ENCODE results near the gene SGIP1.

SGIP1 gene

GRCh38 chr1:66525086-66525485 is 8.9 kb upstream of the SGIP1 start:
- no peak for DNase-seq

GRCh38 chr1:66526036-66526435 is 7.9 kb upstream of the SGIP1 start:
- no peak for DNase-seq

- DNase-seq: no peak
Observed at GRCh38 chr1:66526991-66527390, 7.0 kb upstream of the SGIP1 start.

DNA sequence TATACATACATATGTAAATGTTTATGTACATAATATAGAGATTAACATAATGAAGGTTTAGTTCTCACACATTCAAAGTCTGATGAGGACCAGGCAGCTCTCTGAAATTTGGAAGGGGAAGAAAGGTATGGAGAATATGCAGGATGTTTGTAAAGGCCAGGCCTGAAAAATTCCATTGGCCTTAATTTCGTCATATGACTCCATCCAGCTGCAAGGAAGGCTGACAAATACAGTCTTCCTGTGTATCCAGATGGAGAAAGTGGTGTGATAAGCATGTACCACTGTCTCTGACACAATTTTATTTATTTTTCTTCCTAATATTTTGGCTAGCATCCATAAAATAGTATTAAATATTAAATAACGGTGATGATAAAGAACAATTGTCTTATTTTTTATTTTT is 6.3 kb upstream of the SGIP1 start:
- DNase-seq: no peak

DNA sequence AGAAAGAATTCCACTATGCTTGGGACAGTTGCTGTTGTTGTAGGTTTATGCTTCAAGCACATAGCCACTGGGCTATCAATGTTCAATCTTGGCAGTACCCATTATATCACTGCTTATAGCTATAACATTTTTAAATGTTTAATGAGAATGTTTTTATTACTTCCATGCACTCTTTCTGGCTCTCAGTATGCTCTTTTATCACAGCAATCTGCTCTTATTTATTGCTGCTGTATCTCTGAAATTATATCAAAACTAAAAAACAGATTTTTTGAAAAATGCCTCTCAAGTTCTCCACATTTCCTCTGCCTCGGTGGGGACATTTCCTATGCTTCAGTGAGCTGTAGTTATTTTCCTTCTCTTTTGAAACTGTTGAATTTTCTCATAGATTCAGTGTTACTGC is 5.4 kb upstream of the SGIP1 start:
- no peak for DNase-seq

DNA sequence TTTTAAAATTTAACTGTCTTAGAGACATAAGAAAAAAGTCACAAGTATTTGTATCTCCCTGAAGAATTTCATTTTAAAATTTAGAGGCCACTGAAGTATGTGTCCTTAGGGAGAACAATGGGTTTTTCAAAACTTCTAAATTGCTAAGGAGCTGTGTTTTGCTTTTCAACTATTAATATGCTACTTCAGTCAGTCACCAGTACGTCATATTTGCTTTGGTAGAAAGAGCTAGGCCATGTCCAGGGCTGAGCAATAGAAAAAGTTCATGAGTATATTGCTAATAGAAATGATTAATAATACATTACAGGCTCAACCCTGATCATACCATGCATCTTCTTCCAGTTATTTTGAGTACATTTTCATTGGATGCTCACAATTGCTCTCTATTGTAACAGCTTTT is 1.7 kb upstream of the SGIP1 start:
- no peak for DNase-seq

GRCh38 chr1:66532798-66533783 is 862 bp upstream of the SGIP1 start:
- DNase-seq: peak; percentile 64

GRCh38 chr1:66535061-66535460 is 1.1 kb downstream of the SGIP1 start:
- no peak for DNase-seq

DNA sequence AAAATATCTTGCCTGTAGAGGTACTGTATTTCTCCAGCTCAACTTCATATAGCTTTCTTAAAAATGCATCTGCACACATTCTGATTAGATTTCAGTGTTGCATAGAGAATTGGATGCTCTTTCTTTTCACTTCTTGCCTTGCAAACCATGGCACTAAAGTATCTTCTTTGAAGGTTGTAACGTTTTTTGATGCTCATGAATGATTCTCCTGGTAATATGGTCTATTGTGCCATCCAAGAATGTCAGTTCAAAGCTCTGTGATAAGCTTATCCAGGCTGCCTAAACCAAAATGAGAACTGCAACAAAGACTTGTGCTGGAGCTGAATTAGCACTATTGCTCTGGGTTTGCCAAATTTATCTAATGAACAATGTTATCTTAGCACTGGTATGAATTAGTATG is 1.9 kb downstream of the SGIP1 start:
- no peak for DNase-seq

DNA sequence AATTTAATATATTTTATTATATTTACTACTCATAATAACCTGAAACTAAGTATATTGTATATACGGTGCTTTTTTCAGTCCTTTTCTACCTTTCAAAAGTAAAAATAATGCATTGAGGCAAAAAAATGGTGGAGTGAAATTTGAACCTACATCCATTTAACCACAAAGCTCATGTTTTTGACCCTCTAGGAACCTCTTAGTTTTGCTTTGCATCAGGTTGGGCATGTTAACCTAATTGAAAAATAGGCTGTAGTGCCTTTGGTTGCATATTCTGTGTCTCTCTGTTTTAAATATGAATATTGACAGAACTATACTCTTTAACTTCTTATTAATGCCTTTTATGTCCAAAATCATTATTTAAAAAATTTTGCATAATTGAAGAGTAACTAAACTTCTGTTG is 3.8 kb downstream of the SGIP1 start:
- no peak for DNase-seq

DNA sequence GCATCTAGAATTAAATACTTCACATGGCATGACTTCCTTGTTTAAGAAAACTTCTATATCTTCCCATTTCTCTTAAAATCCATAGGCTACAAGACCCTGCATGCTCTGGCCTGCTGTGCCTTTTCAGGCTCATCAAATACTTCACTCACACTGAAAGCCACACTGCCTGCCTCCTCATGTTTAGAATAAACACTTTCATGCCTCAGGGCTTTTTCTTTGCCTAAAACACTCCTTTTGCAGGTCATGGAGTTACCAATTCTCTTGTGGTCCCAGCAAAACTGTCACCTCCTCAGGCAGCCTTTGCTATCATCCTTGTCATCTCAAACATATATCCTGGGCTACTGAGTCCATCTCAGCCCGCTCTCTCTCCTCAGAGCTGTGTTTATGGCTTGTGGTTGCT is 5.5 kb downstream of the SGIP1 start:
- DNase-seq: no peak

DNA sequence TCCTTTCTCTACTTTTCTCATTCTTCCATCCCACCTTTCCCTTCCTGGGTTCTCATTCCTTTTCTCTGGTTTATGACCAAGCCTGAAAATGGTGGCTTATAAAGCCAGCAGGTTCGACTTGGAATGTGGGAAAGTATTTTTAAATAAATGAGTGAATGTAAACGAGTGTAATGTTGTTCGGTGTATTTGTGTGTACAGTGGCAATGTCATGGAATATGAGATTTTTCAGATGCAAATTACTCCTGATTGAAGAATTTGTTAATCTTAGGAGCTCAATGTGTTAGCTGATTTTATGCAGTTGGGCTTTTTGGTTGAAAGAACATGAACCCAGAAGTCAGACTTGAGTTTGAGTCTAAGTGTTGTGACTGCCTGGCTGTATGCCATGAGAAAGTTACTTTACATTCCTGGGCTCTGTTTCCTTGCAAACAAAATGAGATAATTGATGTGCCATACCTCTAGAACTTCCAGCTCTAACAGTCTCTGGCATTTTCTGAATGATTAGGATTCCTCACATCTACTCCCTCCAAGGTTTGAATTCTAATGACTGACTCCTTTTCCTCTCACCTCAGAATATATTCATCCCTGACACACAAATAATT is 6.6 kb downstream of the SGIP1 start:
- no peak for DNase-seq

- DNase-seq: no peak
Observed at GRCh38 chr1:66542314-66542713, 8.4 kb downstream of the SGIP1 start.

GRCh38 chr1:66542811-66543767 is 9.1 kb downstream of the SGIP1 start:
- no peak for DNase-seq

DNA sequence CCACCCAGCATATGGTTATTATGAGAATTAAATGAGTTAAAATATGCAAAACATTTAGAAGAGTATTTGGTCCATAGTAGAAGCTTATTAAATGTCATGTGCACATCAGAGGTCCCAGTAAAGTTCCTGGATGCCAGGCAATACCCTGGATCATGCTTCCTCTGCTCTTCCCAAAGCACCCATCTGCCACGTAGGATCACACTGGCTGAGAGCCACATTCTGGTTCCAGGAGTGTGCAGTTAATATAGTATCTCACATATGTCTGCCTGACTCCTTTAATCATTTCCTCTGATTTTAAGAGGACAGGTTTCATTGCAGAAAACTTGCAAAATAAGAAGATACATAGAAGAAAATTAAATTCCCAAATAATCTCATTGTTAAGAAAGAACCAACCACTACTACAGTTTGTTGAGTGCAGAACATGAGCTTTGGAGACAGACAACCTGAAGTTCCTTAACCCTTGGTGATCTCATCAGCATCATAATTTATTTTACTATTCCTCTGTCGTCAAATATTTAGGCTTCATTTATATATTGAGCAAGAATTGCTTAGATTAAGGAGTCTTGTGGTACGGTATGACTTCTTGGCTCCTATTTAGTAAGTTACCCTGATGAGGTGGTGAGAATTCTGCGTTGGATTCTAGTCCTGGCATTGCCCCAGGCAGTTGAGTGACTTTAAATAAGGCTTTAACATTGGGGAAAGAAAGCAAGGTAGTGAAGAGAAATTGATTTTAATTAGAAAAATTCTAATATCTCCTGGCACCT is 12.3 kb downstream of the SGIP1 start:
- no peak for DNase-seq

DNA sequence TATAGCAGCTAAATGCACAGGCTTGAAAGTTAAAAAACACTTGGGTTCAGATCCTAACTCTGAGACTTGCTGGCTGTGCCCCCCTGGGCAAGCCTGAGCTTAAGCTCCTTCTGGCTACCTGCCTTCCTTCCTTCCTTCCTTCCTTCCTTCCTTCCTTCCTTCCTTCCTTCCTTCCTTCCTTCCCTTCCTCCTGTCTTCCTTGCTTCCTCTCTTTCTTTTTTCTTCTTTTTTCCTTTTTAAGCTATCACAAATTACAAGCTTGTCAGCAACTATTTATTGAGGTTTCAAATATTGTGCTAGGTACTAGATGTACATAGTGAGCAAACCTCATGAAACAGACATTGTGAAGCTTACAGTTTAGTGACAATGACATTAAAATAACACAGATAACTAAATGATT is 15.1 kb downstream of the SGIP1 start:
- DNase-seq: no peak

DNA sequence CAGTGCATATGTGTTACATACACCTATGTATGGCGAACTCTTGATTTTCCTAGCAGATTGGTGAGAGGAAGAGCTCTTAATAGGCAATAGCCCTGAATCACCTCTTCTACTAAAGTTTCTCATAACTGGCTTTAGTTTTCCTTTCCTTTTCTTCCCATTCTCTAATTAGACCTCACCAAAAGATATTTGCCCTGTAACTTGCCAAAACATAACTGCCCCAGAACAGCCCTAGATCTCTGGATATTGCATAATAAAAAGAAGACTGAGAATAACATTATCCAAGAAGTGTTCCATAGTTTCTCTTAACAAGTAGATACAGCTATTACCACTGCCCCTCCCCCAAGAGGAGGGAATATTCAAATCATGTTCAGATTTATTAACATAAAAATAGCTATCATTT is 16.3 kb downstream of the SGIP1 start:
- no peak for DNase-seq

- no peak for DNase-seq
Observed at GRCh38 chr1:66552287-66552686, 18.3 kb downstream of the SGIP1 start.

DNA sequence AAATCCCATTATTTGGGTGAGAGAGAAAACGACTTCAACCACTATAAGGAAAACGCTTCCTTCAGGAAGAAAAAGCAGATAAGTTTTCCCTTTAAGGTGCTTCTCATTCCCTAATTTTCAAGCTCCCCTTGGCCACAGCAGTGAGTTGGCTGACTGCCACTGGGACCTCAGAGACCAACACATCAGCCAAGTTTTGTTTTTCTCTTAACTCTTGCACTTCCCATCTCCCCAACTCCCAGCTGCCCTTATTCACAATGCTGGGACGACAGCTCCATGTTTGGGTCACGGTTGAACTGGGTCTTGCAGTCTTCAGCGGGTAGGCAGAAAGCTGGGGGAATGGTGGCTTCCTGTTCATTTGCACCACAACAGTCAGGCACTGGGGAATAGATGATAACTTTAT is 18.9 kb downstream of the SGIP1 start:
- DNase-seq: peak; percentile 36

DNA sequence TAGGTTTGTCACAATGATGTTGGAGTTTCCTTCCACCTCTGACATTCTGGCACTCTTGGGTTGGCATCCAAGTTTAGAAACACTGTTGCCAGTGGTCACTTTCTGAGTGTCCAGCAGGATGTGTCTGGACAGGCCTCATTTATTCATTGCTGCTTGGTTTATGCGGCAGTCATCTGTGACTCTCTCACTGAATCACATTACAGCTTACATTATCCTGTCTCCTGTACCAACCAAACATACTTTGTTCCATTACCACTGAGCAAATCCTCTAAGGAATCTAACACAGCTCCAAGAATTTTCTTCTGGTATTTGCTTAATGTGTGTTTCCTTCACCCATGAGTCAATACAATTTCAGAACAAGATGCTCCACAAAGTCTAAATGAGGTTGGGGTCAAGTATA is 19.9 kb downstream of the SGIP1 start:
- no peak for DNase-seq

GRCh38 chr1:66556161-66556611 is 22.2 kb downstream of the SGIP1 start:
- DNase-seq: no peak

DNA sequence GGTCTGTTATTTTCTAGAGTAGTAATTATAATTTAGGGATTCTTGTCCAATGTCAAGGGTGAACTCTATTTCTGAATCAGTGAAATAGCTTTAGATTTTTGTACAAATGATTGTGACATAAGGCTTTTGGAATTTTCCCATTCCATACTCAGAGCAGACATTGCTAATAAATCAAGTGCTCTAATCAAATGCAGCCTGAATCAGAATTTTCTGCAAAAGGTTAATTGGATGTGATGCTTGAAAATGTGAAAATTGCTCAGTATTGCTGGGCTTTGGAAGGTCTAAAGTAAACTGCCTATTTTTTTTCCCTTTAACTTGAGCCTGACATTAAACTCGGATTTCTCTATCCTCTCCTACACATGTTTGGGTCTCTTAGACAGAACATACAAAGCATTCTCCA is 23.2 kb downstream of the SGIP1 start:
- DNase-seq: no peak

Measured in left hindlimb (tissue), 1 donor.